ENCODE results near the gene NEBL.
A peak's percentile ranks its signal among the peaks of the same experiment; 100 is the strongest.

Gene NEBL

DNA sequence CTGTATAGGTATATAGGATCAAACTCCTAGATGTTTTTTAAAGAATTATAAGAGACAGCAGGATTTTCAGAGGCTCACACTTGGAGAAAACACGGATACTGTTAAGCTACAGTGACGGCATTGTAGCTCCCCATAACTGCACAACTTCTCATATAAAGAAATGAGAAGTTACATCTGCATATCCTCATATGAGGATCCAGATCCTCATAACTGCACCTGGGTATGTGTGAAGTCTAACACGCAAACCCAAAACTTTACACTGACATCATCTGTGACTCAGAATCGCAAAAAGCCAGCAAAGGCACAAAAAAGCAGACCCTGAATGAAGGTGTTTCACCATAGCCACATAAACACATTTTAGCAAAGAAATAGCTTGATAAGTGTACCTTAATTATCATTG lies 34.1 kb downstream of the NEBL start:
- no peak overlapping the region for H2AFZ ChIP-seq (ENCODE audit: low read length)
- no peaks in the 10 kb centered on the region for H4K20me1 ChIP-seq (ENCODE audit: insufficient read depth, low read length)
- TF ChIP-seq CTCF (IDR thresholded peaks at IDR 0.05; ENCODE audit: low read length): no peak
- no peak for TF ChIP-seq EZH2 (IDR thresholded peaks at IDR 0.05; ENCODE audit: borderline replicate concordance, low read length)
- no peaks in the 10 kb centered on the region for H3F3A ChIP-seq (ENCODE audit: insufficient read depth, low read length)
- no peak overlapping the region for H3K4me3 ChIP-seq (ENCODE audit: low read depth, low read length, poor library complexity, severe bottlenecking)
- no peaks in the 10 kb centered on the region for H3K9me2 ChIP-seq (ENCODE audit: low read depth, low read length)
- no peaks in the 10 kb centered on the region for H3K9me3 ChIP-seq (ENCODE audit: low read length)
- no peak overlapping the region for H3K27ac ChIP-seq (ENCODE audit: low read depth, low read length, poor library complexity, severe bottlenecking)
- no peaks in the 10 kb centered on the region for H3K79me2 ChIP-seq (ENCODE audit: insufficient read depth, low read length)
- H3K27me3 ChIP-seq (ENCODE audit: insufficient read depth, low read length): no peaks in the 10 kb centered on the region
- H3K9ac ChIP-seq (ENCODE audit: low read length): no peak overlapping the region
- H3K36me3 ChIP-seq (ENCODE audit: insufficient read depth, low read length): no peaks in the 10 kb centered on the region
- H3K4me2 ChIP-seq (ENCODE audit: low read length): no peak overlapping the region
- H3K4me1 ChIP-seq (ENCODE audit: insufficient read depth, low read length, severe bottlenecking): no peaks in the 10 kb centered on the region

DNA sequence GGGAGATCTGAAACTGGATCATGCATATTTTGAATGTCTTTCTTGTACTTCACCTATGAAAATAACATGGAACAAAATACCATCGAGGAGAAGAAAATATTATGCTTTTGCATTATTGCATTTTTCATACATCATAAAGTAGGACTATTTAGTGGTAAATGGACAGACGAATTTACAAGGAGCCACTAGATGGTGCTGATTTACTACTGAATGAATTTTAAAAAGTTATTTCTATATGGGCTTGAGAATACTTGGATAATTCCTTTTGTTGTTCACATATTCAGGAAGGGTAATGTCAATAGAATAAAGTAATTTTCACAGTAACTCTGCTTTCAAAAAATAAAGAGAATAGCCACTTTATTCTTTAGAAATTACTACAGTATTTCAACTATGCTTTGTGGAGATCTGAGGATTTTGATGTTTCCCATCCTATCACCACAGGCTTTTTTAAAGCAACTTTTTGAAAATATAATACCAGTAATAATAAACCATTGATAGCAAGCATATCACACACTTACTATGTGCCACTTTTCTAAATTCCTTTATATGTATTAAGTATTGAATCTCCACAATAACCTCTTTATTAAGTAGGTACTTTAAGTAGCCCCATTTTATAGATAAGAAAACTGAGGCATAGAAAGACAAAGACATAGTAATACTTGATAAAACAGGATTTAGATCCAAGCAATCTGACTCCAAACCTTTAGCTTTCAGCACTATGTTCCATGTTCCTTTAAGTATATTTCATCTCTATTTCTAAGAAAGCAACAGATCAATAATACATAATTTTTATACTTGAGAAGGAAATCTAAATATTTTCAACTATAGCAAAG lies 38.6 kb downstream of the NEBL start:
- Histone ChIP-seq H3K9me2 (ENCODE audit: low read depth, low read length) (no peaks in the 10 kb centered on the region), H3F3A (ENCODE audit: insufficient read depth, low read length) (no peaks in the 10 kb centered on the region), H2AFZ (ENCODE audit: low read length) (no peak overlapping the region), H3K4me3 (ENCODE audit: low read depth, low read length, poor library complexity, severe bottlenecking) (no peak overlapping the region), H3K9ac (ENCODE audit: low read length) (no peak overlapping the region), H3K27ac (ENCODE audit: low read depth, low read length, poor library complexity, severe bottlenecking) (no peak overlapping the region), H3K27me3 (ENCODE audit: insufficient read depth, low read length) (no peaks in the 10 kb centered on the region), H3K79me2 (ENCODE audit: insufficient read depth, low read length) (no peaks in the 10 kb centered on the region), H3K4me1 (ENCODE audit: insufficient read depth, low read length, severe bottlenecking) (no peaks in the 10 kb centered on the region), H3K36me3 (ENCODE audit: insufficient read depth, low read length) (no peaks in the 10 kb centered on the region), H4K20me1 (ENCODE audit: insufficient read depth, low read length) (no peaks in the 10 kb centered on the region), H3K4me2 (ENCODE audit: low read length) (no peak overlapping the region), H3K9me3 (ENCODE audit: low read length) (no peaks in the 10 kb centered on the region)
- TF ChIP-seq CTCF (IDR thresholded peaks at IDR 0.05; ENCODE audit: low read length): peak; percentile 56
- TF ChIP-seq EZH2 (IDR thresholded peaks at IDR 0.05; ENCODE audit: borderline replicate concordance, low read length): no peak

- H2AFZ ChIP-seq (ENCODE audit: low read length): no peak overlapping the region
- no peaks in the 10 kb centered on the region for H3K27me3 ChIP-seq (ENCODE audit: insufficient read depth, low read length)
- H3K4me3 ChIP-seq (ENCODE audit: low read depth, low read length, poor library complexity, severe bottlenecking): no peak overlapping the region
- no peak for TF ChIP-seq CTCF (IDR thresholded peaks at IDR 0.05; ENCODE audit: low read length)
- no peak for TF ChIP-seq EZH2 (IDR thresholded peaks at IDR 0.05; ENCODE audit: borderline replicate concordance, low read length)
- H4K20me1 ChIP-seq (ENCODE audit: insufficient read depth, low read length): no peaks in the 10 kb centered on the region
- H3K79me2 ChIP-seq (ENCODE audit: insufficient read depth, low read length): no peaks in the 10 kb centered on the region
- H3K9ac ChIP-seq (ENCODE audit: low read length): no peak overlapping the region
- no peak overlapping the region for H3K4me2 ChIP-seq (ENCODE audit: low read length)
- no peaks in the 10 kb centered on the region for H3K4me1 ChIP-seq (ENCODE audit: insufficient read depth, low read length, severe bottlenecking)
- no peak overlapping the region for H3K27ac ChIP-seq (ENCODE audit: low read depth, low read length, poor library complexity, severe bottlenecking)
- H3K9me2 ChIP-seq (ENCODE audit: low read depth, low read length): no peaks in the 10 kb centered on the region
- no peaks in the 10 kb centered on the region for H3F3A ChIP-seq (ENCODE audit: insufficient read depth, low read length)
- no peaks in the 10 kb centered on the region for H3K9me3 ChIP-seq (ENCODE audit: low read length)
- no peaks in the 10 kb centered on the region for H3K36me3 ChIP-seq (ENCODE audit: insufficient read depth, low read length)
Measured at GRCh38 chr10:20856484-20856883, 40.6 kb downstream of the NEBL start.
